Measurements from ENCODE around the gene TMEM132C.

TMEM132C gene

DNA sequence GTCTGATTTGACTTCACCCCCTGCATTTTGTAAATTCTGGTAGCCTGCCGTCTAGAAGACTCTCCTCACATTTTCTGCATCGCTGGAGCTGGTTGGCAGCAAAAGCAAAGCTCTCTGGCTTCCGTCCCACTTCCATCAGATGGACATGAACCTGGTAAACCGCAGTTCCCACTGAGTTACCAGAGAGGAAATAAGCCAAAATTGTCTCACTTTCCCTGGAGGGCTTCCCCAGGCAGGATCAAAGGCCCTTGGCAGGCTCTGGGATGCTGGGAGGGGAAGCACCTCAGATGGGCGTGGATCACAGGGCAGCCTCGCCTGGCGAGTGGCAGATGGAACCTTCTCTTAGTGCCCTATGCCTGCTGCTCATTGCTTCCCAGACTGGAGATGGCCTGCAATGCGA is 243.5 kb downstream of the TMEM132C start:
- DNase-seq: no peak

DNA sequence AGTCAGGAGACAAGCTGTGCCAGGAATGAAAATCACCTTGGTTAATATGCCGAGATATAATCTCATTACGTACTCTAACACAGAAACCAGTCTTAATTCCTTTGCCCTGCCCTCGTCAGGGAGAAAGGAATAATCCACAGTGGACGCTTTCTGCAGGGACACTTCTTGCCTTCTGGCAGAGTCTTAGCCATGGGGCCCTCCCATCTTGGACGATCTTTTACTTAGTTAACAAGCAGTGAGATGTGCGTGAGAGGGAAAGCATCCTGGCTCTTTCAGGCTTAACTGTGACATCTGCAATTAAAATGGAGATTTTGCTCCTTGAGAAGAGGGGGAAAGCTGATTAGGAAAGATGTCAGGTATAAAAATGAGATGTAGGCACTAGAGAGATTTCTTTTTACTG is 246.4 kb downstream of the TMEM132C start:
- DNase-seq: no peak

DNA sequence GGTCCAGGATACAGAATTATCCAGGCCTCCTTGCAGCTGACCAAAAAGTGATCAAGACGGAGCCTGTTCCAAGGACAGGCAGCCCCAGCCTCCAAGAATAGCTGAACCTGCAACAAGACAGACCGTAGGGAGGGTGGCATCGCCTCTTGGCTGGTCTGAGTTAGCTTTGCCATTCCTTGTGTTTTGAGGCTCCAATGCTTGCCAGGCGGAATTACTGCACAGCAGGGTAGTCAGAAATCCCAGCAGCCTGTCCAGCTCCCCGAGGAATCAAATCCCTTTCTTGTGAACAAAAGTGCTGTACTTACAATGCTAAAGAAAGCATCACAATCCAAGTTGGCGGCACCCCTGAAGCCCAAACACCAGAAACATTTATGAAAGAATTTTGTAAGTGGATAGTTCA is 246.9 kb downstream of the TMEM132C start:
- DNase-seq: no peak

DNA sequence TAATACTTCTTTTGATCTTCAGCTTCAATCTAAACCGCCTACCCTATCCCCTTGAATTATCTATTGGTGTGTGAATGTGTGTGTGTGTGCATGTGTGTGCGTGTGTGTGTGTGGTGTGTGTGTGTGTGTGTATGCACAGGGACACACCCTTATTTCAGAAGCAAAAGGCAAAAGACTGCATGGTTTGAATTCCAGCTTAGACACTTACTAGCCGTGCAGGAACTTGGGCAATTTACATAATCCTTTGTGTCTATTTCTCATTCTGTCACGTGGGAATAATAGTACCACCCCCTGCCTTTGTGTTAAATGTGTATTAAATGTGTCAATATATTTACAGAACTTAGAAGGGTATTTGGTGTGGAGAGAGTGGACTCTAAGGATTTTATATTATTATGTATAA is 251.7 kb downstream of the TMEM132C start:
- no peak for DNase-seq

DNA sequence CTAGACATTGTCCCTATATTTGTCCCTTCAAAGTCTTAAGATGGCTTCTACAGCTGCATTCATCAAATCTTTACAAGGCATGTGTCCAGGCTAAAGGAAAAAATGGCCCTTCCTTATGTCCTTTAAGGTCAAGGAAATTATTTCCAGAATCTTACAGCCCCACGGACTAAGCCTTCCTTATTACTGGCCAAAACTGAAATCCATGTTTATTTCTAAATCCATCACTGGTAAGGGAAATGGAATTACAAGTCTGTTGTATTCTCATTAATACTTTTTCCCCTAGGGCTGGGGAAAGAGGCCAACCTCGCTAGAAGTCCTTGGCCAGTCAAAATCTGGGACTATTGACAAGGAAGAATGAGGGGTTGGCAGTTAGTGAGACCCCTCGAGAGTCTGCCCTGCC is 252.5 kb downstream of the TMEM132C start:
- DNase-seq: no peak

DNA sequence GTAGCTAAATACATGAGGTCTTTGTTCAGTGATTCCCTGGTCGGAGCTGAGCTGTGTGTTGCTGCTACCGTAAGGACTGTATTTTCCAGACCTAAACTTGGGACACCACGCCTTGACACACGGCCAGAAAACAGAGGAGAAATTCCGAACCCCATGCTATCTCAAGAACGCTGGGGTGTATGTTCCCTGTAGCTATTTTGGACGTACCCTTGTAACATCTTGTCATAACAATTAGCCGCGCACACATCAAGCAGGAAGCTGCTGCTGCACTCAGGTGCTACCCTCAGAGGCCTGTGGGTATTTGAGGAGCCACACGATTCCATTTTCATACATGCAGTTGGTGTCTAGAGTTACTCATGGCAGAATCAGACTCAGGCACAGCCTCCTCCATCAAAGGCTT is 255.0 kb downstream of the TMEM132C start:
- no peak for DNase-seq

DNA sequence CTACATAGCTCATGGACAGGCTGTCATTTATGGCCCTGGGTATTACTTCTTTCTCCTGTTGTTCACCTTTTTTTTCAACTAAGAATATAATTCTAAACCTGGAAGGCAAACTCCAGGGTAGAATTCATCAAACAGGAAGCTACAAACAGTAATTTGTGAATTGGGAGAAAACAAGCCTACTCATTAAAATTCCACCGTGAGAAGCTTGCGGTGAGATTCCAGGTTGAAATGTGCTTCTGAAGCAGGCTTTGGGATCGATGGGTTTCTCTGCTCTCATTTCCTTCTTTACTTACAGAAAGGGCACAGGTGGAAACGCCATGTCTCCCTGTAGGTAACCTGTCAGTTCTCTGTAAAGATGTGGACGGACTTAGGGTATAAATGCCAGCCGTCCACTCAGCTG is 257.5 kb downstream of the TMEM132C start:
- no peak for DNase-seq

DNA sequence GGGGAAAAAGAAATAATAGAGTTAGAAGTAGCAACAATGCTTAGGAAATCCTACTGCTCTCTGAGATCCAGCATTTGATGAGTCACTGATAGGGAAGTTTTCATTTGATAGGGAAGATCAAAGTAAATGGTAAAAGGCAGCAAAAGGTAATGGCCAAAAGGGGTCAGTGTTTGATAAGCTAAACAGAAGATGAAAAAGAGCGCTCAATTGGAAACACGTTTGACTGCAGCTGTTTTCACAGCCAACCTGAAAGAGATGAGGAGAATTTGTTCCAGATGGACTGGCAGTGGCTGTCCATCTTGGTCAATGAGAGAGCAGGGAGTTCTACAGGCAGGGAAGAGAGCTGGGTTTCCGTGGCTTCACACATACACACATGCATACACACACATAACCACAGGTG is 264.2 kb downstream of the TMEM132C start:
- DNase-seq: no peak

DNA sequence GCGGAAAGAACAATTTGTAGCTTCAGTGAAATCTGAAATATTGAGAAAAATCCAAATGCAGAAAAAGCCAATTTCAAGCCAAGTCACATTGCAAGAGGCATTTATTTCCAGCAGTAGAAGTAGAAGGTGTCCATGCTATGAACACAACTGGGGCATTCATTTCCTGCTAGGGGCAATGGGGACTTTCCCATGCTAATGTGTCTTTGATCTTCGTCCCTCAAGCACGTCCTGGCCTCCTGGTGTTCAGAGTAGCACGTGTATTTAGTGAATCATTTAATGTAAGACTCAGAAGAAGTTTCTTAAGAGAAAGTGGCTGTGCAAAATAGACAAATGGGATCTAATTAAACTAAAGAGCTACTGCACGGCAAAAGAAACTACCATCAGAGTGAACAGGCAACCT is 267.9 kb downstream of the TMEM132C start:
- no peak for DNase-seq

DNA sequence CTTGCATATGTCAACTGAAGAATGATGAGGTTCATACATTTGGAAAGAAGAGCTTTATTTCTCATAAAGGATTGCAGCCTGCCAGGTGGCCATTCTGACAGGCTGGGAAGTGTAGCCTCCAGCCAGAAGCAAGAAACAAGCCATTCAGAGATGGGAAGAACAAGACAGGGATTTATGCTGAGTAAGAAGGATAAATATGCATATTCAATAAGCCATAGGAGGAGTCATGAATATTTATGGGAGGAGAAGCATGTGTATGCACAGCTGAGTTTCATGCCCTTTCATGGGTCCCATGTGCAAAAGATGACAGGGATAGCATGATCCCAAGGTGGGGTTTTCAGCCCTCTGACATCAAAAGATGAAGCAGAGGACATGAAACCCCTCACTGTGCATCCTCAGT is 269.8 kb downstream of the TMEM132C start:
- DNase-seq: no peak

DNA sequence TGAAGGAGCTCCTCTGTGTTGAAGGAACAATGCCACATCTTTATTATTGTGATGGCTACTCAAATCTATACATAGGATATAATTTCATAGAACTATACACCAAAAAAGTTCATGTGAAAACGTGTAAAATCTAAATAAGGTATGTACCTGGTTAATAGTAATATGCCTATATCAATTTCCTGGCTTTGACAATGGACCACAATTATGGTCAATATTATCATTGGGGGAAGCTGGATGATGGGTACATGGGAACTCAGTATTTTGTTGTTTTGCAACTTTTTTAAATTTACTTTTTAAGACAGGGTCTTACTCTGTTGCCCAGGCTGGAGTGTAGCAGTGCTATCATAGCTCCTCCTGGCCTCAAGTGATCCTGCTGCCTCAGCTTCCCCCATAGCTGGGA is 270.7 kb downstream of the TMEM132C start:
- DNase-seq: no peak

DNA sequence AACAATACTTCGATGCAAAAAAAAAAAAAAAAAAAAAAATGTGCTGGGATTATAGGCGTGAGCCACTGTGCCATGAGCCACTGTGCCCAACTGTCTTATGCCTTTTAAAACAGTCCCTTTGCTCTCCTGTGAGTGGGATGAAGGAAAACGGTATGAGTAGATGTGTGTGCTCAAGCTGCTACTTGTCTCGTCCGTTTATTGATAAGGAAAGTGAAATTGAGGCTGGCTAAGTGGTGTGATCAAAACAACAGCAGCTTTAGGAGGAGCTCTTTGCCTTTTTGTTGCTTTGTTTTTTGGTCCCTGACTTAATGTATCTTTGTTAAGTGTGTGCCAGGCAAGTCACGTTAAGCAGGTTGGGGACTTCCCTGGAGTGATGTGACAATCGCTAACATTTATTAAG is 275.9 kb downstream of the TMEM132C start:
- no peak for DNase-seq

DNA sequence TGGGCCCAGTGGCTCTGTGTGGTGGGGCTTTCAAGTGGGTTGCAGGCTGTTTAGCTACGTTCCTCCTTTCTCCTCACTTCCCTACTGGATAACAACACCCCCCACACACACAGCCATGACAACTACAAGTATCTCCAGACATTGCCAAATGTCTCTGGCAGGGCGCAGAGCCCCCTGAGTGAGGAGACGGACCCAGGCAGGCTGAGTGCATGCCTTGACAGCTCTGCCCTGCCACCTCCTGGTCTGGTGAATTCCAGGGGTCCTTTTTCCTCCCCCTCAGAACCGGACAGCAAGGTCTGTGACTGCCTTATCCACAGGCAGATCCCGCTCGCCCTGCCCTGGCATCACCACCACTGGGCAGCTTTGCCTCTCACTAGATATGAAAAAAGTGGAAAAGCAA is 276.5 kb downstream of the TMEM132C start:
- no peak for DNase-seq

DNA sequence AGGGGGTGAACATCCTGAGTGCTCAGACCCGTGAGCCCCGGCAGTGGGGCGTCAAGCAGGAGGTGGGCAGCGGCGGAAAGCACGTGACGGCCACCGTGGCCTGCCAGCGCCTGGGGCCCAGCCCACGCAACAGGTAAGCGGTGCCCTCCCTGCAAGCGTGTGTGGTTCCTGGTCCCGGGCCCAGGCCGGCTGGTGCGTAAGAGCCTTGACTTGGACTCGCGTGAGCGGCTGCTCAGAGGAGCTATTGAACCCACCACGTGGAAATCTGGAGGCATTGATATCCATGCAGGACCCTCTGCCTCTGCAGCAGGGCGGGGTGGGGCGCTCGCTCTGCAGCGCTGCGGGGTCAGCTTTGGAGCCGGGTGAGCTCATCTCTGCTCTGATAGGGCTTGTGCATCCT is 277.0 kb downstream of the TMEM132C start:
- DNase-seq: no peak

DNA sequence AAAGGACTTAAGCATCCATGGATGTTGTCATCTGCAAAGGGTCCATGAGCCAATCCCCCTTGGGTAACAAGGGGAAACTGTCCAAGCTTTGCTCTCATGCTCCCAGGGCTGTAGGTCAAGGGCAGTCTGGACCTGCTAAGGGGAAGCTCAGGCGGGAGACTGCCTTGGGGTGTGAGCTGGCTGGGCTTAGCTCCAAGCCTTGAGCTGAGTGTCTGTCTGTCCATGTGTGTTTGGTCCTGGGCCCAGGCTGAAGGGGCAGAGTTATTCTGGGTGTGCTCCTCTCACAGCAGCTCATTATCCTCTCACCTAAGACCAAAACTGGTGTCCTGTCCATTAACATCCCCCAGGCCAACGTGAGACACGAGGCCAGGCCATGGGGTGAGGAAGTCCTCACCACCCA is 282.0 kb downstream of the TMEM132C start:
- DNase-seq: no peak

DNA sequence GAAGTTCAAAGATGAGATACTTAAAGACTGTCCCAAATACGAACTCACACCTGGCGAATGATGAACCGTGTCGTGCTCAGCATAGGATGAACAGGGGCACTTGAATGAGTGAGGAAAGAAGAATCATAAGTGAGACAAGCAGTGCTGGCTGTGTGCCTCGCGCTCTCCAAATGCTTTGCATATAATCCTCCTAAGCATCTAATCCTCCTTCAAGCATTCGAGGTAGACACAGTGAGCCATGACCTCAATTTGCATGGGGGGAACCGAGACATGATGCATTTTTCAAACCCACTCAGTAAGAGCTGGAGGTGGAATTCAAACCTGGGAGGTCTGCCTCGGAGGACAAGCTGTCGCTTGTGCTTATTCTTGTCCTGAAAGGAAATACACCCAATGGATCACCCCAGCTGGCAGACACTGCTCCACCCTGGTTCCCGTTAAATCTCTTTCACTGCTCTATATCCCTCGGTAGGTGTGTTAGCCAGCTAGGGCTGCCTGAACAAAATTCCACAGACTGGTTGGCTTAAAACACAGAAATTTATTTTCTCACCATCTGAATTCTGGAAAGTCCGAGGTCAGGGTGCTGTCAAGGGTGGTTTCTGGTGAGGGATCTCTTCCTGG is 282.7 kb downstream of the TMEM132C start:
- no peak for DNase-seq

DNA sequence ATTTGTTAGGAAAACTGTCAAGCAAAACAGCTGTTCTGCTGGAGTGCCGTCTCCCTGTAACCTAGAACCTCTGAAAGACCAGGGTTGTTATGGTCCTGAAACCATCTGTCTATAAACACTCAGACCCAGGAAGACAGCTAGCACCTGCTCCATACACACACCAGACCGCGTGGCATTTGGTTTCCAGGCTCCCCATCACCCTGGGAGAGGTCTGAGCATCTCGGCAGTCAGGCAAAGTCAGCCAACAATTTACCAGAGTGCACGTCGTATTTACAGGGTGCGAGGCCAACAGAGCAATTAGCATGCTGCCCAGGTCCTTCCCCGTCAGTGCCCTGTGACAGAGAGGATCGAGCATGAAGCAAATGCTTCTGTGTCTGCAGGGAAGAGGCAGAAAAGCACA is 284.3 kb downstream of the TMEM132C start:
- DNase-seq: no peak

DNA sequence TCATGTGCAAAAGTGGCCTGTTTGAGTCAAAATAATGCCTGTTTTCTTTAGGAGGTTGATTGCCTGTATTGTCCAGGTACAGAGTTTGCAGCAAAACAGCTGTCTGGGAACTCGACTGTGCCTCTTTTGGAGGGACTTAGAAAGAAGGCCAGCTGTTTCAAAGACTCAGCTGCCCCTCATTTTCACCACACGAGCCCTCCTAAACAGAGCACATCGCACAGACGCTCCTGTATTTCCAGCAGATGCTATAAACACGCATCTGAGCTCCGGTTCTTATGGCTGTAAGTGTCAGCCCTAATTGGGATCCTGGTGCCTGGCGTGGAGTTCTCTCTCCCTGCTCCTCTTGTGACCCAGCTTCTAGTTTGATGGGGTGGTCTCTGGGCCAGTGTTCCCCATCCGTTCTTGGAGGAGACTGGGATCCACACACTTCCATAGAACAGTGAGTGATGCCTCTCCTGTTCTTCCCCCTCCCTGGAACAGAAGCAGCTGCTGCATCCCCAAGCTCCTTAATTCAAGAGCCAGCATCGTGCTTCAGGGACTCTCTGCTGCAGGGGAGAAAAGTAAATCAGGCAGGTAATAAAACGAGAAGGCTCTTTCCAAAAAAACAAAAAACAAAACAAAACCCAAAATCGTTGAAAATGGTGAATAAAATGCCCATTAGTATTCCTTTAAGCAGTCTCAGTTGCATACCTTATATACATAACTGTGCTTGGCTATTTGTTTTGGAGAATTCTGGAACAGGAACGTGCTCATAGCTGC is 287.8 kb downstream of the TMEM132C start:
- DNase-seq: no peak

DNA sequence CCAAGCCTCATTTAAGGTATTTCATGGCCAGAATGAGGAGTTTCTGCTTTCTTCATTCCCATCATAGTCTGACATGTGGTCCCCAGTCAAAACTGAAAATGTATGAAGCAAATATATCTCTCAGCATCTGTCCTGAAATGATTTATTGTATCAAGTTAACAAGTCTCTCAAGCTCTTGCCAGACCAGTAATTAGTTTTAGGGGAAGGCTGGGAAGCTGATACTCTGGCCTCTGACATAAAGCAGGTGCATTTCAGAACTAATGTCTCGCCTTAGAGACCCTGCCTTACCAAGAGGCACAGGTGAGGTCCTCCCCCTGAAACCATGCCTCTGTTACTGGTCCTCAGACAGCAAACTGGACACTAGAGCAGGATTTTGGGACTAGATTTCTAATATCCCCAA is 290.3 kb downstream of the TMEM132C start:
- DNase-seq: no peak

DNA sequence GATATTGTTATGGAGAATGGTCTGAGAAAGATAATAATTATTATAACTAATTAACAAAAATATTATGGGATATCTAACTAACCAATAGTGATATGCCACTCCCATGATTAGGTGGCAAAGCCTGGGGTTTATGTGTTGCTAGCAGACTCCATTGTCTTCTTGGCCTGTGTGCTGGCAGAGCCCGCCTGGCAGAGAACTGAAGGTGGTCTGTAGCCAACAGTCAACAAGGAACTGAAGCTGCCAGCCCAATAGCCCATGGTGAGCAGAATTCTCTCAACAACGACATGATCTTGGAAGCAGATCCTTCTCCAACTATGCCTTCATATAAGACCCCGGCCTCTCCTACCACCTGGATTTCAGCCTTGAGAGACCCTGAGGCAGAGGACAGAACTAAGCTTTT is 298.0 kb downstream of the TMEM132C start:
- DNase-seq: no peak

DNA sequence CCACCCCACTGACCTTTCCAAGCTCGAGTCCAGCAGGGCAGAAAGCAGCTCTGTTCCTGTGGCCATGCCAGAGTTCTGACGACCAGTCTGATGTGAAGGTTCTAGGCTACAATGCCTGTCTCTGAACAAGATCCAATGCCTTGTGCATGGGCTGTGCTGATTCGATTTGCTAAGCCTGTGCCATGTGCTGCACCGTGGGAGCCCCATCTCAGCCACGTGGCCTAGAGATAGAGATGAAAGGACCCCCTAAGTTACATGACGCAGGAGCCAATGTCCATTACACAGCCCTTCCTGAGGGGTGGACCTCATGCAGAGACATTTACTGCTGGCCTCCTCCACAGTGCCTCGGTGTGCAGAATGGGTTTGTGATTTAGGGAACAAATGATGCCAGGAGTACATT is 300.8 kb downstream of the TMEM132C start:
- DNase-seq: no peak

DNA sequence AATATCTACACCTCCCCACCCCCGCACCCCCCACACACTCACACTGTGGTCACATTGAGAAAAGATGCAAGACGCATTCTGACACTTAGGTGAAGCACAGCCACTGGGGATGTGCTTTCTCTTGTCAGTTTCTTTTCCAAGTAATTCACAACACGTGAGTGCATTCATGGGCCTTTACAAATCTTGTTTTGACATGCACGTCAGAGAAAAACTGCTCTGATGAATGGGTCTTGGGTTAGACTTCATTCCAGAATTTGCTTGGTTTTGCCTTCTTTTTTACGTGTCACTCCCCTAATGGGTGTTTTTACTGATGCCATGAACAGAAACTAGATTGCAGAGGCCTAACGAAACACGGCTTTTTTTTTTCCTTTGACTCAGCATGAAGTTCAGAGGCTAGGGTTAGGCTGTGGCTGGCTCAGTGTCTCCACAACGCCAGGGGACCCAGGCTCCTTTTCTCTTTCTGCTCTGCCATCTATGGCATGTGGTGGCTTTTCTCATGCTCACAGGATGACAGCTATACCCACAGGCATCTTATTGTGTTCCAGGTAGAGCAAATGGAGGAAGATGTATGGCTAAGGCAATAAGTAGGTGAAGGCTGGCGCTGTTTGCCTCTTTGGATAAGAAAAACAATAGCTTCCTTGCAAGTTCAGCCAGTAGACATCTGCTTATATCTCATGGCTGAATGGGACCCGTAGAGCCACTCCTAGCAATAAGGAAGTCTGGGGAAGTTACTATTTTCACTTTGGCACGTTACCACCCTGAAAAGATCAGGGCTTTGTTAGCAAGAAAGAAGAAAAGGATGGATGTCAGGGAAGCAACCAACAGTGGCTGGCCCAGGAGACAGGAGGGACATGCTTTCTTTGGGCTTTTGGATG is 303.5 kb downstream of the TMEM132C start:
- no peak for DNase-seq

DNA sequence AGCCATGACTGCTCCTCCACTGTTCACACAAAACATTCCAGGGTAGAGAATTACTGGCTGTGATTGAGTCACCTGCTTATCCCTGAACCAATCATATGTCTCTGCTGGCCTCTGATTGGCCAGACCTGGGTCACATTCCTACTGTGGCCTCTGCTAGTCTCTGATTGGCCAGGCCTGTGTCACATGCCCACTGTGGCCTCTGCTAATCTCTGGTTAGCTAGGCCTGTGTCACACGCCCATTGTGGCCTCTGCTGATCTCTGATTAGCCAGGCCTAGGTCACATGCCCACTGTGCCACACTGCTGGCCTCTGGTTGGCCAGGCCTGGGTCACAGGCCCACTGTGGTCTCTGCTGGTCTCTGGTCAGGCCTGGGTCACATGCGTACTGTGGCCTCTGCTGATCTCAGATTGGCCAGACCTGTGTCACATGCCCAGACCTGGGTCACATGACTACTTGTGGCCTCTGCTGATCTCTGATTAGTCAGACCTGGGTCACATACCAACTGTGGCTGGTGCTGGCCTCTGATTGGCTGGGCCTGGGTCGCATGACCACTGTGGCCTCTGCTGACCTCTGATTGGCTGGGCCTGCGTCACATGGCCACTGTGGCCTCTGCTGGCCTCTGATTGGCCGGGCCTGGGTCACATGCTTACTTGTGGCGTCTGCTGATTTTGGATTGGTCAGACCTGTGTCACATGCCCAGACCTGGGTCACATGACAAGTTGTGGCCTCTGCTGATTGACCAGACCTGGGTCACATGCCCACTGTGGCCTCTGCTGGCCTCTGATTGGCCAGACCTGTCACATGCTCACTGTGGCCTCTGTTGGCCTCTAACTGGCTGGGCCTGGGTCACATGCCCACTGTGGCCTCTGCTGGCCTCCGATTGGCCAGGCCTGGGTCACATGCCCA is 305.2 kb downstream of the TMEM132C start:
- DNase-seq: no peak
